ENCODE data around the gene HMGCR. TPM values are rescaled to one million over a fixed set of nuclear protein-coding genes. Genes with fewer than 3 reads are reported as not detected.

Gene HMGCR
- total and polyA plus RNA-seq, 9 of the 15 experiments (the other 6 are each of a cell fraction or from before 2014, with no cell fraction given), result 29.5 to 155 (median 61.5) TPM

GRCh38 chr5:75363726-75364495 is 26.9 kb downstream of the HMGCR start:
- intact Hi-C loops (cut with micrococcal nuclease), result loop anchor here (10.0 kb wide), 1 partner anchor 301 kb away; no protein-coding TSS in a partner anchor
- BruUV-seq (replicated peaks), result TSS peak; percentile 3
- POLR2A ChIA-PET, result interaction anchor here (0.6 to 3.6 kb wide), 11 partner anchors 9 to 116 kb away, joined by 3 to 15 read pairs (median 3); partner anchors contain the start of gene HMGCR
- no peak for TF ChIP-seq NCOA1 (IDR thresholded peaks at IDR 0.05; ENCODE audit: low read depth)
- TF ChIP-seq MEIS2 (IDR thresholded peaks at IDR 0.05; ENCODE audit: partially characterized antibody), result no peak
- TF ChIP-seq ADNP (tag; IDR thresholded peaks at IDR 0.05), result no peak
- TF ChIP-seq HDGF (IDR thresholded peaks at IDR 0.05), result no peak
- TF ChIP-seq, protein P1, sequence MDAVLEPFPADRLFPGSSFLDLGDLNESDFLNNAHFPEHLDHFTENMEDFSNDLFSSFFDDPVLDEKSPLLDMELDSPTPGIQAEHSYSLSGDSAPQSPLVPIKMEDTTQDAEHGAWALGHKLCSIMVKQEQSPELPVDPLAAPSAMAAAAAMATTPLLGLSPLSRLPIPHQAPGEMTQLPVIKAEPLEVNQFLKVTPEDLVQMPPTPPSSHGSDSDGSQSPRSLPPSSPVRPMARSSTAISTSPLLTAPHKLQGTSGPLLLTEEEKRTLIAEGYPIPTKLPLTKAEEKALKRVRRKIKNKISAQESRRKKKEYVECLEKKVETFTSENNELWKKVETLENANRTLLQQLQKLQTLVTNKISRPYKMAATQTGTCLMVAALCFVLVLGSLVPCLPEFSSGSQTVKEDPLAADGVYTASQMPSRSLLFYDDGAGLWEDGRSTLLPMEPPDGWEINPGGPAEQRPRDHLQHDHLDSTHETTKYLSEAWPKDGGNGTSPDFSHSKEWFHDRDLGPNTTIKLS (IDR thresholded peaks at IDR 0.05; ENCODE audit: borderline replicate concordance, low read depth), result no peak
- no peak for TF ChIP-seq ARHGAP35 (IDR thresholded peaks at IDR 0.05; ENCODE audit: partially characterized antibody)
- no peak for TF ChIP-seq ZNF311 (CRISPR knock-in tag; IDR thresholded peaks at IDR 0.05)
- TF ChIP-seq MAFF (IDR thresholded peaks at IDR 0.05; ENCODE audit: low read length), result no peak
- no peak for TF ChIP-seq HNRNPLL (IDR thresholded peaks at IDR 0.05; ENCODE audit: low read depth, low read length, poor library complexity, severe bottlenecking)
- TF ChIP-seq, protein P2, sequence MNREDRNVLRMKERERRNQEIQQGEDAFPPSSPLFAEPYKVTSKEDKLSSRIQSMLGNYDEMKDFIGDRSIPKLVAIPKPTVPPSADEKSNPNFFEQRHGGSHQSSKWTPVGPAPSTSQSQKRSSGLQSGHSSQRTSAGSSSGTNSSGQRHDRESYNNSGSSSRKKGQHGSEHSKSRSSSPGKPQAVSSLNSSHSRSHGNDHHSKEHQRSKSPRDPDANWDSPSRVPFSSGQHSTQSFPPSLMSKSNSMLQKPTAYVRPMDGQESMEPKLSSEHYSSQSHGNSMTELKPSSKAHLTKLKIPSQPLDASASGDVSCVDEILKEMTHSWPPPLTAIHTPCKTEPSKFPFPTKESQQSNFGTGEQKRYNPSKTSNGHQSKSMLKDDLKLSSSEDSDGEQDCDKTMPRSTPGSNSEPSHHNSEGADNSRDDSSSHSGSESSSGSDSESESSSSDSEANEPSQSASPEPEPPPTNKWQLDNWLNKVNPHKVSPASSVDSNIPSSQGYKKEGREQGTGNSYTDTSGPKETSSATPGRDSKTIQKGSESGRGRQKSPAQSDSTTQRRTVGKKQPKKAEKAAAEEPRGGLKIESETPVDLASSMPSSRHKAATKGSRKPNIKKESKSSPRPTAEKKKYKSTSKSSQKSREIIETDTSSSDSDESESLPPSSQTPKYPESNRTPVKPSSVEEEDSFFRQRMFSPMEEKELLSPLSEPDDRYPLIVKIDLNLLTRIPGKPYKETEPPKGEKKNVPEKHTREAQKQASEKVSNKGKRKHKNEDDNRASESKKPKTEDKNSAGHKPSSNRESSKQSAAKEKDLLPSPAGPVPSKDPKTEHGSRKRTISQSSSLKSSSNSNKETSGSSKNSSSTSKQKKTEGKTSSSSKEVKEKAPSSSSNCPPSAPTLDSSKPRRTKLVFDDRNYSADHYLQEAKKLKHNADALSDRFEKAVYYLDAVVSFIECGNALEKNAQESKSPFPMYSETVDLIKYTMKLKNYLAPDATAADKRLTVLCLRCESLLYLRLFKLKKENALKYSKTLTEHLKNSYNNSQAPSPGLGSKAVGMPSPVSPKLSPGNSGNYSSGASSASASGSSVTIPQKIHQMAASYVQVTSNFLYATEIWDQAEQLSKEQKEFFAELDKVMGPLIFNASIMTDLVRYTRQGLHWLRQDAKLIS (CRISPR knock-in tag; IDR thresholded peaks at IDR 0.05), result no peak
- no peak for TF ChIP-seq DACH1 (IDR thresholded peaks at IDR 0.05; ENCODE audit: partially characterized antibody)
- no peak for TF ChIP-seq SMAD4 (CRISPR knock-in tag; conservative IDR thresholded peaks at IDR 0.05)
- TF ChIP-seq FOXJ2 (tag; IDR thresholded peaks at IDR 0.05), result no peak
- no peak for TF ChIP-seq ZNF282 (CRISPR knock-in tag; IDR thresholded peaks at IDR 0.05)
- no peak for TF ChIP-seq TFAM (CRISPR knock-in tag; conservative IDR thresholded peaks at IDR 0.05)

More at GRCh38 chr5:75363726-75364495, 26.9 kb downstream of the HMGCR start:
- Histone ChIP-seq H3K36me3 (ENCODE audit: control insufficient read depth, insufficient read depth, low read length) (peaks cover 38% of the 10 kb centered on the region), H3K27me3 (ENCODE audit: control insufficient read depth in 2 of 2, insufficient read depth in 2 of 2, low read length in 2 of 2) (no peaks in the 10 kb centered on the region), H3K27ac (ENCODE audit: extremely low read depth, low read depth, low read length) (no peak overlapping the region), H3K4me3 (no peak overlapping the region), H3K4me2 (ENCODE audit: insufficient read depth, low read length) (no peak overlapping the region), H3K9me1 (ENCODE audit: control insufficient read depth, insufficient read depth, low read length) (no peaks in the 10 kb centered on the region), H4K20me1 (replicated peaks; ENCODE audit: control insufficient read depth, insufficient read depth, low read length) (no peaks in the 10 kb centered on the region), H3K79me2 (ENCODE audit: control insufficient read depth, insufficient read depth, low read length) (no peaks in the 10 kb centered on the region), H3K9me3 (replicated peaks; ENCODE audit: control insufficient read depth, insufficient read depth, low read depth, low read length) (no peaks in the 10 kb centered on the region), H2AFZ (ENCODE audit: low read depth, low read length) (no peak overlapping the region), H3K9ac (ENCODE audit: insufficient read depth in 1 of 2, low read depth in 2 of 2, low read length in 2 of 2) (no peak overlapping the region), H3K4me1 (replicated peaks in 1 of 2; ENCODE audit: control insufficient read depth in 2 of 2, insufficient read depth in 2 of 2, low read length in 2 of 2) (peaks cover 0 to 3% of the 10 kb centered on the region in 2 experiments; a peak in 1 of 5 replicates)
- in situ Hi-C loops (cut with MboI), result no loop called here
- 75% methylated on average over 8 of the region's 8 CpGs for WGBS (ENCODE audit: insufficient coverage, low coverage, missing lambda C conversion rate)
- peak; percentile 10; the same call in 1 of the 3 replicates for ATAC-seq
- CTCF ChIA-PET (ENCODE audit: low intra/inter-chr PET ratio), result no interaction called here
- no peak for FAIRE-seq
- peak in 1 of 4 experiments; percentile 4 for DNase-seq (ENCODE audit: extremely low read depth in 1 of 4, low spot score in 3 of 4)

All from K562 (cell line).